HL-60 (cell line): ENCODE measurements around the gene TRIP13.

Experiments
- DNase-seq, 2 experiments: peaks; one replicate each; pipeline ENCODE4 v3.0.0-alpha.2; 2010 to 2020; ENCODE audit warnings: low read depth in 1 of 2, low spot score in 1 of 2
- H3K27ac ChIP-seq: fragments of 250-450 bp; sonication (Bioruptor Pico); replicated peaks from 2 replicates; pipeline ENCODE4 v1.5.1; 2020; ENCODE audit warnings: mild to moderate bottlenecking, moderate library complexity
- H3K27me3 ChIP-seq: fragments of 250-450 bp; sonication (Bioruptor Pico); 2 replicates; pipeline ENCODE4 v1.5.1; 2021; ENCODE audit warnings: mild to moderate bottlenecking, moderate library complexity; ENCODE audit not compliant: insufficient read depth, poor library complexity, severe bottlenecking
- H3K4me3 ChIP-seq: replicated peaks from 2 replicates; pipeline ENCODE4 v1.5.1; 2011; ENCODE audit warnings: mild to moderate bottlenecking, control low read depth, low read length; ENCODE audit not compliant: insufficient read depth
- CTCF ChIP-seq: IDR thresholded peaks from one replicate; pipeline ENCODE4 v1.5.1; 2011; ENCODE audit warnings: low read length, control low read depth, inconsistent platforms; ENCODE audit not compliant: insufficient read depth
- GABPA ChIP-seq: IDR thresholded peaks from 2 replicates; pipeline ENCODE4 v1.6.1; 2012; ENCODE audit warnings: low read depth
- POLR2AphosphoS5 ChIP-seq: IDR thresholded peaks from 2 replicates; pipeline ENCODE4 v1.6.1; 2012; ENCODE audit warnings: low read depth
- REST ChIP-seq: IDR thresholded peaks from 2 replicates; pipeline ENCODE4 v1.6.1; 2012; ENCODE audit warnings: low read depth; ENCODE audit not compliant: insufficient replicate concordance
- SPI1 ChIP-seq: IDR thresholded peaks from 2 replicates; pipeline ENCODE4 v1.6.1; 2012; ENCODE audit warnings: low read depth, mild to moderate bottlenecking, borderline replicate concordance

Gene TRIP13

GRCh38 chr5:909086-909485 is 16.4 kb downstream of the TRIP13 start:
- no peak for DNase-seq
- Histone ChIP-seq H3K27ac (no peak overlapping the region), H3K4me3 (no peak overlapping the region), H3K27me3 (no peaks in the 10 kb centered on the region)
- TF ChIP-seq POLR2AphosphoS5 (no peak), CTCF (no peak), REST (no peak), GABPA (no peak), SPI1 (no peak)

GRCh38 chr5:909994-910768 is 17.5 kb downstream of the TRIP13 start:
- Histone ChIP-seq H3K4me3 (no peak overlapping the region), H3K27me3 (no peaks in the 10 kb centered on the region), H3K27ac (no peak overlapping the region)
- TF ChIP-seq REST (no peak), CTCF (no peak), SPI1 (no peak), GABPA (no peak), POLR2AphosphoS5 (no peak)
- DNase-seq: no peak

GRCh38 chr5:910769-911160 is 18.1 kb downstream of the TRIP13 start:
- no peaks in the 10 kb centered on the region for H3K27me3 ChIP-seq
- no peak overlapping the region for H3K27ac ChIP-seq
- DNase-seq: no peak
- H3K4me3 ChIP-seq: no peak overlapping the region
- TF ChIP-seq REST (no peak), CTCF (no peak)
